ENCODE measurements around the gene CPLANE2.

The CPLANE2 gene

GRCh38 chr1:16187748-16188401, 49.1 kb downstream of the CPLANE2 start (continued):
- no peak for TF ChIP-seq OSR2 (tag by site-specific recombination; IDR thresholded peaks at IDR 0.05)
- no peak for TF ChIP-seq ZNF548 (tag by site-specific recombination; IDR thresholded peaks at IDR 0.05)
- TF ChIP-seq ZNF174 (tag by site-specific recombination; IDR thresholded peaks at IDR 0.05): no peak
- TF ChIP-seq SCRT2 (tag by site-specific recombination; IDR thresholded peaks at IDR 0.05): peak; percentile 85
- TF ChIP-seq, protein P1, sequence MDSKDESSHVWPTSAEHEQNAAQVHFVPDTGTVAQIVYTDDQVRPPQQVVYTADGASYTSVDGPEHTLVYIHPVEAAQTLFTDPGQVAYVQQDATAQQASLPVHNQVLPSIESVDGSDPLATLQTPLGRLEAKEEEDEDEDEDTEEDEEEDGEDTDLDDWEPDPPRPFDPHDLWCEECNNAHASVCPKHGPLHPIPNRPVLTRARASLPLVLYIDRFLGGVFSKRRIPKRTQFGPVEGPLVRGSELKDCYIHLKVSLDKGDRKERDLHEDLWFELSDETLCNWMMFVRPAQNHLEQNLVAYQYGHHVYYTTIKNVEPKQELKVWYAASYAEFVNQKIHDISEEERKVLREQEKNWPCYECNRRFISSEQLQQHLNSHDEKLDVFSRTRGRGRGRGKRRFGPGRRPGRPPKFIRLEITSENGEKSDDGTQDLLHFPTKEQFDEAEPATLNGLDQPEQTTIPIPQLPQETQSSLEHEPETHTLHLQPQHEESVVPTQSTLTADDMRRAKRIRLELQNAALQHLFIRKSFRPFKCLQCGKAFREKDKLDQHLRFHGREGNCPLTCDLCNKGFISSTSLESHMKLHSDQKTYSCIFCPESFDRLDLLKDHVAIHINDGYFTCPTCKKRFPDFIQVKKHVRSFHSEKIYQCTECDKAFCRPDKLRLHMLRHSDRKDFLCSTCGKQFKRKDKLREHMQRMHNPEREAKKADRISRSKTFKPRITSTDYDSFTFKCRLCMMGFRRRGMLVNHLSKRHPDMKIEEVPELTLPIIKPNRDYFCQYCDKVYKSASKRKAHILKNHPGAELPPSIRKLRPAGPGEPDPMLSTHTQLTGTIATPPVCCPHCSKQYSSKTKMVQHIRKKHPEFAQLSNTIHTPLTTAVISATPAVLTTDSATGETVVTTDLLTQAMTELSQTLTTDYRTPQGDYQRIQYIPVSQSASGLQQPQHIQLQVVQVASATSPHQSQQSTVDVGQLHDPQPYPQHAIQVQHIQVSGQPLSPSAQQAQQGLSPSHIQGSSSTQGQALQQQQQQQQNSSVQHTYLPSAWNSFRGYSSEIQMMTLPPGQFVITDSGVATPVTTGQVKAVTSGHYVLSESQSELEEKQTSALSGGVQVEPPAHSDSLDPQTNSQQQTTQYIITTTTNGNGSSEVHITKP (tag by site-specific recombination; IDR thresholded peaks at IDR 0.05): no peak
- no peak for TF ChIP-seq ZNF311 (tag by site-specific recombination; IDR thresholded peaks at IDR 0.05; ENCODE audit: borderline replicate concordance)
- no peak for TF ChIP-seq MZF1 (tag by site-specific recombination; IDR thresholded peaks at IDR 0.05; ENCODE audit: borderline replicate concordance)
- no peak for TF ChIP-seq ZNF701 (tag by site-specific recombination; IDR thresholded peaks at IDR 0.05)
- no peak for TF ChIP-seq ZNF354C (tag by site-specific recombination; IDR thresholded peaks at IDR 0.05; ENCODE audit: borderline replicate concordance, low read depth)
- TF ChIP-seq ZNF416 (tag by site-specific recombination; IDR thresholded peaks at IDR 0.05): no peak
- no peak for TF ChIP-seq GLI4 (tag by site-specific recombination; IDR thresholded peaks at IDR 0.05)
- TF ChIP-seq ZIC2 (tag by site-specific recombination; IDR thresholded peaks at IDR 0.05): no peak
- no peak for TF ChIP-seq WT1 (tag by site-specific recombination; IDR thresholded peaks at IDR 0.05)
- no peak for TF ChIP-seq ZBTB17 (tag by site-specific recombination; IDR thresholded peaks at IDR 0.05)
- TF ChIP-seq CTCF (tag by site-specific recombination; IDR thresholded peaks at IDR 0.05): peak; percentile 94
- peak; percentile 40; the same call in 1 of the 2 replicates for TF ChIP-seq ZFHX2 (tag by site-specific recombination; conservative IDR thresholded peaks at IDR 0.05)
- TF ChIP-seq, protein P2, sequence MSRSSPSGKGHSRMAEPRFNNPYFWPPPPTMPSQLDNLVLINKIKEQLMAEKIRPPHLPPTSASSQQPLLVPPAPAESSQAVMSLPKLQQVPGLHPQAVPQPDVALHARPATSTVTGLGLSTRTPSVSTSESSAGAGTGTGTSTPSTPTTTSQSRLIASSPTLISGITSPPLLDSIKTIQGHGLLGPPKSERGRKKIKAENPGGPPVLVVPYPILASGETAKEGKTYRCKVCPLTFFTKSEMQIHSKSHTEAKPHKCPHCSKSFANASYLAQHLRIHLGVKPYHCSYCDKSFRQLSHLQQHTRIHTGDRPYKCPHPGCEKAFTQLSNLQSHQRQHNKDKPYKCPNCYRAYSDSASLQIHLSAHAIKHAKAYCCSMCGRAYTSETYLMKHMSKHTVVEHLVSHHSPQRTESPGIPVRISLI (tag by site-specific recombination; IDR thresholded peaks at IDR 0.05): peak; percentile 54; the same call in 1 of the 2 replicates
- no peak for TF ChIP-seq YY1 (tag by site-specific recombination; IDR thresholded peaks at IDR 0.05)
- TF ChIP-seq, protein P3, sequence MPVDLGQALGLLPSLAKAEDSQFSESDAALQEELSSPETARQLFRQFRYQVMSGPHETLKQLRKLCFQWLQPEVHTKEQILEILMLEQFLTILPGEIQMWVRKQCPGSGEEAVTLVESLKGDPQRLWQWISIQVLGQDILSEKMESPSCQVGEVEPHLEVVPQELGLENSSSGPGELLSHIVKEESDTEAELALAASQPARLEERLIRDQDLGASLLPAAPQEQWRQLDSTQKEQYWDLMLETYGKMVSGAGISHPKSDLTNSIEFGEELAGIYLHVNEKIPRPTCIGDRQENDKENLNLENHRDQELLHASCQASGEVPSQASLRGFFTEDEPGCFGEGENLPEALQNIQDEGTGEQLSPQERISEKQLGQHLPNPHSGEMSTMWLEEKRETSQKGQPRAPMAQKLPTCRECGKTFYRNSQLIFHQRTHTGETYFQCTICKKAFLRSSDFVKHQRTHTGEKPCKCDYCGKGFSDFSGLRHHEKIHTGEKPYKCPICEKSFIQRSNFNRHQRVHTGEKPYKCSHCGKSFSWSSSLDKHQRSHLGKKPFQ (tag by site-specific recombination; IDR thresholded peaks at IDR 0.05): no peak
- 0 out of 2 replicates have a peak, but pooled peaks have one; percentile 23 for TF ChIP-seq ZNF10 (tag by site-specific recombination; IDR thresholded peaks at IDR 0.05)
- TF ChIP-seq ZNF24 (tag by site-specific recombination; IDR thresholded peaks at IDR 0.05): 0 out of 2 replicates have a peak, but pooled peaks have one; percentile 32
- TF ChIP-seq ZNF335 (tag by site-specific recombination; conservative IDR thresholded peaks at IDR 0.05): peak; percentile 47
- no peak for TF ChIP-seq ZNF112 (tag by site-specific recombination; IDR thresholded peaks at IDR 0.05)
- TF ChIP-seq, protein P4, sequence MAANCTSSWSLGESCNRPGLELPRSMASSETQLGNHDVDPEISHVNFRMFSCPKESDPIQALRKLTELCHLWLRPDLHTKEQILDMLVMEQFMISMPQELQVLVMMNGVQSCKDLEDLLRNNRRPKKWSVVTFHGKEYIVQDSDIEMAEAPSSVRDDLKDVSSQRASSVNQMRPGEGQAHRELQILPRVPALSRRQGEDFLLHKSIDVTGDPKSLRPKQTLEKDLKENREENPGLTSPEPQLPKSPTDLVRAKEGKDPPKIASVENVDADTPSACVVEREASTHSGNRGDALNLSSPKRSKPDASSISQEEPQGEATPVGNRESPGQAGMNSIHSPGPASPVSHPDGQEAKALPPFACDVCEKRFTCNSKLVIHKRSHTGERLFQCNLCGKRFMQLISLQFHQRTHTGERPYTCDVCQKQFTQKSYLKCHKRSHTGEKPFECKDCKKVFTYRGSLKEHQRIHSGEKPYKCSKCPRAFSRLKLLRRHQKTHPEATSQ (tag by site-specific recombination; IDR thresholded peaks at IDR 0.05): no peak
- no peak for TF ChIP-seq ZNF19 (tag by site-specific recombination; IDR thresholded peaks at IDR 0.05; ENCODE audit: low read depth)
- TF ChIP-seq YY2 (tag by site-specific recombination; IDR thresholded peaks at IDR 0.05): no peak
- no peak for TF ChIP-seq REPIN1 (tag by site-specific recombination; IDR thresholded peaks at IDR 0.05; ENCODE audit: low read depth)
- no peak for TF ChIP-seq ZNF596 (tag by site-specific recombination; IDR thresholded peaks at IDR 0.05)
- TF ChIP-seq, protein P5, sequence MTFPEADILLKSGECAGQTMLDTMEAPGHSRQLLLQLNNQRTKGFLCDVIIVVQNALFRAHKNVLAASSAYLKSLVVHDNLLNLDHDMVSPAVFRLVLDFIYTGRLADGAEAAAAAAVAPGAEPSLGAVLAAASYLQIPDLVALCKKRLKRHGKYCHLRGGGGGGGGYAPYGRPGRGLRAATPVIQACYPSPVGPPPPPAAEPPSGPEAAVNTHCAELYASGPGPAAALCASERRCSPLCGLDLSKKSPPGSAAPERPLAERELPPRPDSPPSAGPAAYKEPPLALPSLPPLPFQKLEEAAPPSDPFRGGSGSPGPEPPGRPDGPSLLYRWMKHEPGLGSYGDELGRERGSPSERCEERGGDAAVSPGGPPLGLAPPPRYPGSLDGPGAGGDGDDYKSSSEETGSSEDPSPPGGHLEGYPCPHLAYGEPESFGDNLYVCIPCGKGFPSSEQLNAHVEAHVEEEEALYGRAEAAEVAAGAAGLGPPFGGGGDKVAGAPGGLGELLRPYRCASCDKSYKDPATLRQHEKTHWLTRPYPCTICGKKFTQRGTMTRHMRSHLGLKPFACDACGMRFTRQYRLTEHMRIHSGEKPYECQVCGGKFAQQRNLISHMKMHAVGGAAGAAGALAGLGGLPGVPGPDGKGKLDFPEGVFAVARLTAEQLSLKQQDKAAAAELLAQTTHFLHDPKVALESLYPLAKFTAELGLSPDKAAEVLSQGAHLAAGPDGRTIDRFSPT (tag by site-specific recombination; IDR thresholded peaks at IDR 0.05): peak; percentile 37; the same call in 1 of the 2 replicates
